ENCODE measurements around the gene APAF1.

APAF1 gene

DNA sequence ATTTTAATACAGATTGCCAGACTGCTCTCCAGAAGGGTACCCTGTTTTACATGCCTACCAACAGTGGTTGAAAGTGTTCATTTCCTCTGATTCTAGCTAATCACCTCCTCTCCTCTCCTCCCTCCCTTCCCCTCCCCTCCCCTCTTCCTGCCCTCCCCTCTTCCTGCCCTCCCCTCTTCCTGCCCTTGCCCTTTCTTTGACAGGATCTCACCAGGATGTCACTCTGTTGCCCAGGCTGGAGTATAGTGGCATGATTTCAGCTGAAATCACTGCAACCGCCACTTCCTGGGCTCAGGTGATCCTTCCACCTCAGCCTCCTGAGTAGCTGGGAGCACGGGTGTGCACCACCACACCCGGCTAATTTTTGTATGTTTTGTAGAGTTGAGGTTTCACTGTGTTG is 24.7 kb downstream of the APAF1 start:
- no peak for DNase-seq

GRCh38 chr12:98671459-98671858 is 26.4 kb downstream of the APAF1 start:
- DNase-seq: no peak

DNA sequence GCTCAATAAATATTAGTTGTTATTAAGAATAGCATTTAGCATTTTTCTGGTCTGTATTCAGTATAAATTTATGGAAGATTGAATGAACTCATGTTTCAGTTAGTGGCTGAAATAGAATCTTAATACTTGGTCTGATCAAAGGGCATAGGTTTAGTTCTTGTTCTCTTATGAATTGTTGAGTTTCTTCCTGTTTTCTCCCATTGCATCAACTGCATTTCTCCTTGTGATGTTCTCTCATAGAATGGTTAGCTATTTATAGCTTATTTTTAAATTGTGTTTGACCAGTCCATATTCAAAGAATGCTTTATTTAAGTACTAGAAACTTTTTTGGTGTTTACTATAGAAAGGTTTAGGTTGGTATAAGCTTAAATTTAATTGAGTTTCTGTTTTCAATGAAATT is 29.8 kb downstream of the APAF1 start:
- DNase-seq: no peak

GRCh38 chr12:98678236-98678945 is 33.3 kb downstream of the APAF1 start:
- DNase-seq: no peak

DNA sequence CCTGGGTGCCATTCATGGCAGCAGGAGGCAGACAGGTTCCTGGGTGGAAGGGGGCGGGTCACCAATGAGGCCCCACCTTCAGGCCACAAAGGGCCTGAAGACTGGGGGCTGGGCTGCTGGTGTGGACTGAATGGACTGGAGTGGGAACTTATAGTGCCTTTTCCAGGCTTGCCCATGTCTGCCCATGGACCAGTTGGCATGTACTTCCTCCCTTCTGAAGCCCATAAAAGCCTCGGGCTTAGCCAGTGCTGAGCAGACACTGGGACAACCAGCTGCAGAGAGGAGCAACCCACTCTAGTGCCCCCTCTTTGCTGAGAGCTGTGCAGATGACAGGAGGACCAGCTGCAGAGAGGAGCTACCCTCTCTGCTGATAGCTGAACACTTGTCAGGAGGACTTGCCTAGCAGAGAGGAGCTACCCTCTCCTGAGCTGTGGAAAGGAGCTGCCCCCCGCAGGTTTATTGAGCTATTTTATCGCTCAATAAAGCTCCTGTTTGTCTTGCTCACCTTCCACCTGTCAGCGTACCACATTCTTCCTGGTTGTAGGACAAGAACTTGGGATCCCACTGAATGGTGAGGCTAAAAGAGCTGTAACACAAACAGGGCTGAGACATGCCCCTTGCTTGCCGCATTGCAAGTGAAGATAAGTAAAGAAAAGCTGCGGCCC is 34.0 kb downstream of the APAF1 start:
- no peak for DNase-seq

DNA sequence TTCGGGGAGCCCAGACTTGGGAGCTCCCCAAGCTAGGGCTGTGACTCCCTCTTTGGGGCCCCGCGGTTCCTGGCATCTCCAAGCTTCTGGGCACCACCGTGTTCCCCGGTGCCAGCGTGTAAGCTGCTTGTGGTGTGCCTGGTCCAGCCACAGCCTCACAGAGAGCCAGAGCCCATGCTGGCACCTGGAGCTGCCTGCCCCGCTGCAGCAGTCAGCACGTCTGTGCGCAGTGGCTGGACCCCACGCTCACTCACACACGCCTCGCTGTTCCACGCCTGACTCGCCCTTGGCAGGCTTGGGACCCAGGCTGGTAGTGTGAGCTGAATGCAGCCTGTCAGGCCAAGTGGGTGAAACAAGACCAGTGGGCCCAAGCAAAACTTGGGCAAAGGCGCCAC is 34.5 kb downstream of the APAF1 start:
- DNase-seq: no peak

DNA sequence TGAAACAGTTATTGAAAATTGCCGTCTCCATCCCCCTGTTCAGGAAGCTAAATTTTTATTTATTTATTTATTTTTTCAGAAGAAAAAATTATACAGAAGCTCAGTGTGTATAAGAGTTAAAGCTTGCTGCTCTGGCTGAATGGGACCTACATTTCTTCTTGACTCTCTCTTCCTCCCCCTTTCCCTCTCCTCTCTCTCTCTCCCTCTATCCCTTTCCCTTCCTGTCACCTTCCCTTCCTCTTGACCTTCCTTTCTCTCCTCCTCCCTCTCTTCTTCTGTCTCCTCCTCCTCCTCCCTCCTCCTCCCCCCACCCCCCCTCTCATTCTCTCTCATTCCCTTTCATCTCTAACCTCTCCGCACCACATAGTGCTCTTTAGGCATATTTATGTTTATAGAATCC is 39.1 kb downstream of the APAF1 start:
- DNase-seq: no peak

GRCh38 chr12:98686603-98687002 is 41.5 kb downstream of the APAF1 start:
- no peak for DNase-seq

DNA sequence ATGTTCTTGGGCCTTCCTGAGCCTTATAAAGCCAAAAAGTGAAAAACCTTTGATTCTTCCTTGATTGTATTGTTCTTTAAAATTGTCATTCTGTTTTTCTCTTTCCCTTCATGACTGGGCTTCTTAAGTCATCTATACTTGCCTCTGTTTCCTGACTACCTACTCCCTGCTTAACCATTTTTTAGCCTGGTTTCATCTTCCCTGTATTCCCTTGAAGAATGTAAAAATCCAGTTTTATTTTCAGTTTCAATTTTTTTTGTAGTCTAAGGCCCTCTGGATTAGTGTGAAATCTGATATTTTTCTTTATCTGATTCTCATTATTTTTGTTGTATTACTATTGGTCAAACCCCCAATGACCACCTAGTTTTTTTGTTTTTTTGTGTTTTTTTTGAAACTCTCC is 46.3 kb downstream of the APAF1 start:
- no peak for DNase-seq

GRCh38 chr12:98696036-98696646 is 51.1 kb downstream of the APAF1 start:
- no peak for DNase-seq

- DNase-seq: no peak
Observed at GRCh38 chr12:98697209-98697608, 52.1 kb downstream of the APAF1 start.

DNA sequence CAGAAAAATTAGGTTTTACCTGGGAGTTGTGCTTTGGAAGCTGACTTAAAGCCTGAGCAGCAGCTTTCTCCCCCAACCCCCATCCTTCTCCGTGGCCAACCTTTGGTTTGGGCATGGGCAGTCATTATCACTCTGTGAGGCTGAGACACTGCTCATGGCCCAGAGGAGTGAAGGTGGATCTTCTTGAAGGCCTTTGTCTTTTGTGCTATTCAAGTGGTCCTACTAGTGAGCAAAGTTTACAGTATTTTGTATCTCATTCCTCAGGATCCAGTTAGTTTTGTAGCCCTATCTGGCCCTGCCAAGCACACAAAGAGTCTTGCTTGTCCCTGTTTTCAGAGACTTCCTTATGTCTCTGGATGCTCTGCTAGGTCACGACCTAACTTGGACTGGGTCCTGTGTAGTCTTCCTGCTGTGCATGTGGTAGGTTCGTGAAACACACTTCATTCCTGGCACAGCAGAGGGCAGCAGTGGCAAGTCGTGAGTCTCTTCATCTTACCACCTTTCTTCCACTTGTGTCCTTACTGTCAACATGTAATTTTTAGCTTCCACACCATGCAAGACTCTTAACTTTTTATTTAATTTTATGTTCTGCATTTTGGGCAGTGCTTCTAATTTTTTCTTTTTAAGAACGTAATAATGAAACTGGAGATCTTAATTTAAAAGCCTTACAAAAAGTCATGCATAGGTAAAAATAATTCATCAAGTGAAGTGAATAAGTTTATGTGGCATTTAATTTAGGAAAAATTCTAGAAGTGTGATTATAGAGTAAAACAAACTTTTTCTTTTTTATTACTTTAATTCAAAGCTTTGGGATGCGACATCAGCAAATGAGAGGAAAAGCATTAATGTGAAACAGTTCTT is 53.7 kb downstream of the APAF1 start:
- peak; percentile 5 for DNase-seq

DNA sequence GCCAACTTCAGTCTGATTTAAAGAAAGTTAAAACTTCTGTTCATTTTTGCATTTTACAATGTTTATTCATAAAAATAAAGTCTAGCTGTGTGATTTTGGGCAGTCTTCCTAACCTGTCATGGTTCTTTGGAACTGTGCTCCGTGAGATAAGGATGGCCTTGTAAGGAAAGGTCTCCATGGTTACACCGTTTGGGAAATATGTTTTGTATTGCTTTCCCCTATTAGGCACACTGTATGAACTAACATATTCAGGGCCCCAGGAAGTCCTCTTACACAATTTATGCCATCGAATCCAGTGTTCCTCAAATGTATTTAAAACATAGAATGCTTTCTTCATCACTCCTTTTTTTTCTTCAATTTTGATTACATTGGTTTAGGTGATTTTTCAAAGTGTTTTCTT is 54.5 kb downstream of the APAF1 start:
- no peak for DNase-seq

- DNase-seq: no peak
Observed at GRCh38 chr12:98701166-98701565, 56.1 kb downstream of the APAF1 start.

DNA sequence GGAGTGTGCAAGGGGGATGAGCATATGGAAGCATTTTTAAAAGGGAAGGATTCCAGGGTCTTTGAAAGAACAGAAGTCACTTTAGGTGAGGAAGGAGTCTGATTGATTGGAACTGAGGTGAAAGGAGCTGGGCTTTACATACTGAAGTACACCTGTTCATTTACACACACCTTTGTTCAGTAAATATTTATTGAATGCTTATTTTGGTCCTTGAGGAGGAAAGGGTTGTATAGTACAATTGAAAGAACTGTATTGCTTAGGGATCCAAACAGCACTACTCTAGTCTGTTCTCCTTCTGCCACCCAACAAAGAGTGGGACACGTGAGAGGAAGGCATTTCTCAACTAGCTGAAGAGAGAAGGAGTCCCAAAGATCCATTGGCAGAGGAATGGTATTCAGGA is 63.9 kb downstream of the APAF1 start:
- no peak for DNase-seq

DNA sequence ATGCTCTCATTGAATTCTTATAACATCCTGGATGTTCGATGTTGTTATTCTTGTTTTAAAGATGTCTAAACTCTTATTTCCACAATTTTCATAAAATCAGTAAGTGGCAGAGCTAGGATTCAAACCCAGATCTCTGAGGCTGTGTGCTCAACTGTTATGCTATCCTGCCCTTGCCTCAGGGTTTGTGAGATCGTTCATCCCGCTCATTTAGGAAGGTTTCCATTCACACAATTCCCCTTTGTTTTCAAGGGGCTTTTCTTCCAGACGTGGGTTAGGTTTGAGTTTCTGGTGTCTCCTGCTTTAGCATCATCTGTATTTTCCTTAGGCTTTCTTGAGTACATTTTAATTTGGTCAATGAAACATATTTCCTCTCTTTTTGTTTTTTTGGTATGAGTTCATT is 69.3 kb downstream of the APAF1 start:
- DNase-seq: no peak

DNA sequence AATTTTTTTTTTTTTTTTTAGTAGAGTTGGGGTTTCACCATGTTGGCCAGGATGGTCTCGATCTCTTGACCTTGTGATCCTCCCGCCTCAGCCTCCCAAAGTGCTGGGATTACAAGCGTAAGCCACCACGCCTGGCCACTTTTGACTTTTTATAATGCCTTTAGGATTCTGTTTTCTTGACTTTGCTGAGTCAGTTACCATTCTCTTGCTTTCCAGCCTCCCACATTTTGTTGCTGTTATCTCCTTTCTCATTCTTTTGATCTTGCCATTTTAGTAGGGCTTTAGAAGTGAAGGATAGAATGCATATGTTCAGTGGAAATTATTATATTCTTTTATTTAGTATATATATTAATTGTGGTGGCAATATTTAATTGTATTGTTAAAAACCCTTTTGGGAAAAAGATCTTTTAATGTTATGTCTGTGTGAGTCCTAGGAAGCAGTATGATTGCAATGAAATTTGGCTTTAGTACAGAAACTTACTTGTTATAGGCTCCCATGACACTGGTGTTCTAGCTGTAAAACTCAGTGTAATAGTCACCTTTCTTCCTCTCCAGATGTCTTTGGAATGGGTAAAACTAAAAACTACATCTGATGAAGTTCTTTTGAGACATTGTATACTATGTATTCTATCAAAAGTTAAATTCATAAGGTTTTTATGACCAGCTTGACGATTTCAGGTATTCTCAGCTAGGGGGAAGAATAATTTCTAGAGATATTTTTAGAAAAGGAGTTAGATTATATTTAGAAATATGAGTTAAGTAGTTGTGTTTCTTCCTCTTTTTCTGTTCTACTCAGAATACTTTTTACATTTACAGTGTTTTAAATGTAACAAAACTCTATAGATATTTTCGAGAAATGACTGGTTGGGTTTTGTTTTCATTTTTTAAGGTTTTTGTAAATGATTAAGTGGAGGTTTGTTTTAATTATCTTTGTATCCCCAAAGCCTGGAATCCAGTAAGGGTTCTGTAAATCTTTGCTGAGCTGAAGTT is 74.7 kb downstream of the APAF1 start:
- no peak for DNase-seq

GRCh38 chr12:98721204-98721702 is 76.2 kb downstream of the APAF1 start:
- DNase-seq: no peak

GRCh38 chr12:98724384-98725155 is 79.5 kb downstream of the APAF1 start:
- no peak for DNase-seq

DNA sequence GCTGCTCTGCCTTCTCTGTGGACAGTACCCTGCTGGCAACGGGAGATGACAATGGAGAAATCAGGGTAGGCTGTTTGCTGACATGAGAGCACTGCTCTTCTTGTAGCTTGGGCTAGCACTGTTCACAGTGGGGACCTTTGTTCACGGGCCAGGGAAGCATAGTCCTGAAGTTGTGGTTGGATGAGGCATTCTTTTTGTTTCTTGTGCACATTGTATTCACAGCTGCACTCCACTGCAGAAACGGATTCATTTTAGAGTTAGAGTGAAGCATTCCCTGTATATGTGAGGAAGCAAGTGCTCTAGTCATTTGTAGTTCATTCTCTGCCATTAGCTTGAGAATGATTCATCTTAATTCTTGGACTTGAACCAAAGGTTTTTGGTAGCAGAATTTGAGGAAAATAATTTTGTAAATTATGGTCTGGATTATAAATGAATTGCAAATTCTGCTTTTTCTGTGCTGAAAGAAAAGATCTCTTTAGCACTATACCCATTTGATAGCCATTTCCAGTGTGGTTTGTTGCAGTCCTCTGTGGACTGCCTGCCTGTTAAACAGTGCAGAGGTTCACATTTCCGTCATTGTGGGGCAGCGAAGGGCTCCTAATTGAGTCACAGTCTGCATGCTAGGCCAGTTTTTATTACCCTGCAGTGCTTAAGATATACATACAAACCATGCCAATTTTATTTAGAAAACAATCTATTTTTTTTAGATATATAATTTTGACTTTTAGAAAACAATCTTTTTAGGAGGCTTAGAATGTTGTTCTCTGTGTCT is 80.6 kb downstream of the APAF1 start:
- no peak for DNase-seq

Data from NCI-H524 treated with DMSO at 0.1 percent for 48 hours (cell line).